ENCODE data around the gene DENND4A. TPM values are rescaled to one million over a fixed set of nuclear protein-coding genes. Genes with fewer than 3 reads are reported as not detected.

Gene DENND4A
- polyA plus RNA-seq, 1 of the 3 experiments (the other 2 are of a cell fraction), result 2.5 TPM

- H3K27me3 ChIP-seq (ENCODE audit: insufficient read depth), result no peaks in the 10 kb centered on the region
- H4K20me1 ChIP-seq (ENCODE audit: insufficient read depth), result no peaks in the 10 kb centered on the region
- no peak for DNase-seq
- ChIA-PET CTCF (no interaction called here), POLR2A (no interaction called here)
- H3K27ac ChIP-seq (ENCODE audit: low read depth in 2 of 2, low read length in 1 of 2), result no peak overlapping the region
- no peaks in the 10 kb centered on the region for H3K9me2 ChIP-seq
- no peak overlapping the region for H2AFZ ChIP-seq (ENCODE audit: low read depth)
- H3F3A ChIP-seq (replicated peaks; ENCODE audit: insufficient read depth), result no peaks in the 10 kb centered on the region
- no peaks in the 10 kb centered on the region; a peak in 1 of 4 replicates for H3K4me1 ChIP-seq (ENCODE audit: control insufficient read depth in 1 of 2, insufficient read depth in 2 of 2, low read depth in 1 of 2, low read length in 1 of 2)
- H3K4me2 ChIP-seq, result no peak overlapping the region
- H3K9ac ChIP-seq, result no peak overlapping the region
- no peaks in the 10 kb centered on the region for H3K36me3 ChIP-seq (replicated peaks in 1 of 2; ENCODE audit: control insufficient read depth in 1 of 2, insufficient read depth in 2 of 2, low read length in 1 of 2)
- TF ChIP-seq MAX (IDR thresholded peaks at IDR 0.05; ENCODE audit: low read depth) (no peak), RCOR1 (IDR thresholded peaks at IDR 0.05; ENCODE audit: low read length) (no peak), PBX3 (IDR thresholded peaks at IDR 0.05) (no peak), RAD21 (IDR thresholded peaks at IDR 0.05; ENCODE audit: low read length) (no peak), FOXJ3 (CRISPR knock-in tag; IDR thresholded peaks at IDR 0.05) (no peak), CTCF (IDR thresholded peaks at IDR 0.05) (no peak), MXI1 (IDR thresholded peaks at IDR 0.05; ENCODE audit: low read depth, low read length) (no peak)
- no peaks in the 10 kb centered on the region for H3K9me3 ChIP-seq
- peaks cover under 1% of the 10 kb centered on the region; the same call in 1 of the 2 replicates for H3K79me2 ChIP-seq (ENCODE audit: insufficient read depth)
- WGBS (ENCODE audit: low lambda C conversion rate), result 97% methylated on average over 2 of the region's 2 CpGs
- no peak overlapping the region for H3K4me3 ChIP-seq (ENCODE audit: low read depth in 2 of 2, low read length in 1 of 2)
Measured at GRCh38 chr15:65772930-65773329, 19.2 kb downstream of the DENND4A start.

- WGBS (ENCODE audit: low lambda C conversion rate), result 96% methylated on average over 9 of the region's 9 CpGs
- Histone ChIP-seq H3K9me2 (no peaks in the 10 kb centered on the region), H2AFZ (ENCODE audit: low read depth) (no peak overlapping the region), H3K4me1 (ENCODE audit: control insufficient read depth in 1 of 2, insufficient read depth in 2 of 2, low read depth in 1 of 2, low read length in 1 of 2) (no peaks in the 10 kb centered on the region; a peak in 1 of 4 replicates), H3K79me2 (ENCODE audit: insufficient read depth) (no peaks in the 10 kb centered on the region; the same call in 1 of the 2 replicates), H3K9ac (no peak overlapping the region), H3K4me3 (ENCODE audit: low read depth in 2 of 2, low read length in 1 of 2) (no peak overlapping the region), H3K27me3 (ENCODE audit: insufficient read depth) (no peaks in the 10 kb centered on the region), H3K9me3 (no peaks in the 10 kb centered on the region), H4K20me1 (ENCODE audit: insufficient read depth) (no peaks in the 10 kb centered on the region), H3F3A (replicated peaks; ENCODE audit: insufficient read depth) (no peaks in the 10 kb centered on the region), H3K36me3 (replicated peaks in 1 of 2; ENCODE audit: control insufficient read depth in 1 of 2, insufficient read depth in 2 of 2, low read length in 1 of 2) (no peaks in the 10 kb centered on the region), H3K4me2 (no peak overlapping the region), H3K27ac (ENCODE audit: low read depth in 2 of 2, low read length in 1 of 2) (no peak overlapping the region)
- TF ChIP-seq CHD2 (IDR thresholded peaks at IDR 0.05; ENCODE audit: low read length, partially characterized antibody) (no peak), YY1 (IDR thresholded peaks at IDR 0.05; ENCODE audit: low read depth) (no peak), FOXM1 (IDR thresholded peaks at IDR 0.05; ENCODE audit: low read depth) (no peak), SIN3A (IDR thresholded peaks at IDR 0.05; ENCODE audit: borderline replicate concordance, low read depth, low read length) (no peak)
- no peak for DNase-seq
- POLR2A ChIA-PET, result no interaction called here
- CTCF ChIA-PET, result no interaction called here
Measured at GRCh38 chr15:65771870-65772269, 20.2 kb downstream of the DENND4A start.
